DMS53 (cell line): Measurements from ENCODE around the gene FAM216A.
"Not testable (repeated sequence)": the region's sequence is repeated elsewhere in the genome, so short reads cannot be mapped to it uniquely, and the experiment has no call there.

Experiments
- DNase-seq: peaks from one replicate; lab custom pipeline; 2025; lab: John Stamatoyannopoulos, UW

The FAM216A gene, protein sequence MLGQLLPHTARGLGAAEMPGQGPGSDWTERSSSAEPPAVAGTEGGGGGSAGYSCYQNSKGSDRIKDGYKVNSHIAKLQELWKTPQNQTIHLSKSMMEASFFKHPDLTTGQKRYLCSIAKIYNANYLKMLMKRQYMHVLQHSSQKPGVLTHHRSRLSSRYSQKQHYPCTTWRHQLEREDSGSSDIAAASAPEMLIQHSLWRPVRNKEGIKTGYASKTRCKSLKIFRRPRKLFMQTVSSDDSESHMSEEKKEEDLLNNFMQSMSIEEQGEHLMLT

GRCh38 chr12:110468214-110469048, at the start of gene FAM216A, which contains the start of gene GPN3:
Gene FAM216A, plus strand, starts transcription at chr12:110468845. Its CDS starts 31 bp downstream, at chr12:110468876.
Gene GPN3, minus strand, starts transcription at chr12:110468257. Its CDS starts 54 bp downstream, at chr12:110468203.
- DNase-seq = peak; percentile 100

DNA sequence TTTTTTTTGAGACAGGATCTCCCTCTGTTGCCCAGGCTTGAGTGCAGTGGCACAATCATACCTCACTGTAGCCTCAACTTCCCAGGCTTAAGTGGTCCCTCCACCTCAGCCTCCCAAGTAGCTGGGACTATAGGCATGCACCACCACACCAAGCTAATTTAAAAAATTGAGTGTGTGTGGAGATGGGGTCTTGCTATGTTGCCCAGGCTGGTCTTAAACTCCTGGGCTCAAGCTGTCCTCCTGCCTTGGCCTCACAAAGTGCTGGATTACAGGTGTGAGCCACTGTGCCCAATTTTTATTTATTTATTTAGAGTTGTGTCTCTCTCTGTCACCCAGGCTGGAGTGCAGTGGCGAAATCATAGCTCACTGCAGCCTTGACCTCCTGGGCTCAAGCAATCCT, 48.0 kb upstream of the FAM216A start:
- DNase-seq = not testable (repeated sequence)

- DNase-seq = no peak
Measured at GRCh38 chr12:110421159-110421661, 47.4 kb upstream of the FAM216A start.

DNA sequence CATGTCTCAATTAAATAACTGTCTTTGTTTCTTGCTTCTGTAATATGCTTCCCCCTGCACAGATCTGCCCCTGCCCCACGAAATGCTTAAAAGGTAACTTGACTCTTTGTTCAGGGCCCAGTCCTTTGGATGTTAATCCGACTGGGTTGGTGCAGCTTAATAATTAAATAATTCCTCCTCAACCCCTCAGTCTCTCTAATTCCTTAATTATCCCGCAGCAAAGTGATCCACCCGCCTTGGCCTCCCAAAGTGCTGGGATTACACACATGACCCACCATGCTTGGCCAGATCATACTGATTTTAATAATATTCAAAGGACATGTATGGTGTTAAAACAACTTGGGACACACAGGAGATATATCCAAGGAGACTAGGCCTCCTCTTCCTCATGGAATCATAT, 46.9 kb upstream of the FAM216A start:
- DNase-seq = no peak

DNA sequence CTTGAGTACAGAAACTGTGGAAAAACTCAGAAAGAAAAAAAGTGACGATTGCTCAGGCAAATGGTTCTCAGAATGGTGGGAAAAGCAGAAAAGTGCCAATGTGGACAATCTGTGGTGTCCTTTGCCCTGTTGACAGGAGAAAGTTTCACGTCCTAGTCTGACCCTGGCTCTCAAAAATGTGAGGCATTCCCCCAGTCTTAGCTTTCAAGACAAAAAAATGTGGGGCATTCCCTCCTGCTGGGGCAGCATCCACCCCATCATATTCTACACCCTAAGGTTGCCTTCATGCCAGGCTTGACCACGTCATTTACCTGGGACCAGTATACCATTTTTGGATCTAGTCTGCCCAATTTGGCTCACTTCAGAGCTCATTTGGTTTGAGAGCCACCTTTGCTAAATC, 44.4 kb upstream of the FAM216A start:
- DNase-seq = no peak

DNA sequence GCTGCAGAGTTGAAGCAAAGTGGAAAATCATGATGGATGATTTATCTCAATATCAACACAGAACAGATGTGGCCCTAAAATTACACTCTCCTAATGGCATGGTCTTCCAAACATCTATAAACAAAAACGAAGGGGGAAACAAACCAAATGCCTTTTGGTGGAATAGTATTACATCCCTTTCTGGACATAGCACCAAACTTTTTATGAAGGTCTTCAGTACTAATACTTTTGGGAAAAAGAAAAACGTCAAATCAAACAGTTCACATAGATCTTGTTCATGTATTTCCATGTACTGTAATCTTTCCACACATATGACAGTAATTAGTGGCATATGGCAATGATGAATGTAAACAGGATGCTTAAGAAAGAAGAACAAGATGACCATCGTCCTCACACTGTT, 42.2 kb upstream of the FAM216A start:
- DNase-seq = no peak

GRCh38 chr12:110429676-110430075, 39.0 kb upstream of the FAM216A start:
- DNase-seq = not testable (repeated sequence)

- no peak for DNase-seq
Measured at GRCh38 chr12:110431957-110432587, 36.6 kb upstream of the FAM216A start.

DNA sequence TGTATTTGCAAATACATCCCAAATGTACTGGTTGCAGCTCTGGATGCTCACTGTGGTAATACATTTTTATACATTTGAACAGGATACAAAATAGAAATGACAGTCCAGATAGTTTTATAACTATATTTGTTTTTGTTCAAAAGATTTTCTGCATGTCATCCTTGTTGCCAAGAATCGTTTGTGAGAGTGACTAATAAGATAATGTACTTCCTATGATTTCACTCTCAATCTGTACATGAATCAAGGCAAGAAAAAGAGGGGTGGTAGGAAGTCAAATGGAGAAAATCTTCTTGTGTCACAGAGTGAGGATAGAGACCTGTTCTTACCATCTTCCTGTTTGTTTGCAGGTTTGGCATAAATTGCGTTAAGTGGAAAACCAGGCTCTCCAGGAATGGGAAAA, 32.4 kb upstream of the FAM216A start:
- DNase-seq = no peak

DNA sequence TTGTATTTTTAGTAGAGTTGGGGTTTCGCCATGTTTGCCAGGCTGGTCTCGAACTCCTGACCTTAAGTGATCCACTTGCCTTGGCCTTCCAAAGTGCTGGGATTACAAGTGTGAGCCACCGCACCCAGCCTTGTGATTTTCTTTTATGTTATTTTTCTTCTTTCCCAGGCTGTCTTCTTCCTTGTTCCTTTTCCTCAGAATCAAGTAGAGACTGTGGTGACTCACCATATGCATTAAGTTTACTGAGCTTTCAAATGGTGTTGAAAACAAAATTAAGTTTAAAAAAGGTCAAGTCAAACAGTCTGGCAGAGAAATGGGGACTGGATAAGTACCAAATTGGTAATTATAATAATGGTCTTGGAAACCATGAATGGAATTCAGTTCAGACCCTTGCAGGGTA, 24.2 kb upstream of the FAM216A start:
- DNase-seq = no peak

DNA sequence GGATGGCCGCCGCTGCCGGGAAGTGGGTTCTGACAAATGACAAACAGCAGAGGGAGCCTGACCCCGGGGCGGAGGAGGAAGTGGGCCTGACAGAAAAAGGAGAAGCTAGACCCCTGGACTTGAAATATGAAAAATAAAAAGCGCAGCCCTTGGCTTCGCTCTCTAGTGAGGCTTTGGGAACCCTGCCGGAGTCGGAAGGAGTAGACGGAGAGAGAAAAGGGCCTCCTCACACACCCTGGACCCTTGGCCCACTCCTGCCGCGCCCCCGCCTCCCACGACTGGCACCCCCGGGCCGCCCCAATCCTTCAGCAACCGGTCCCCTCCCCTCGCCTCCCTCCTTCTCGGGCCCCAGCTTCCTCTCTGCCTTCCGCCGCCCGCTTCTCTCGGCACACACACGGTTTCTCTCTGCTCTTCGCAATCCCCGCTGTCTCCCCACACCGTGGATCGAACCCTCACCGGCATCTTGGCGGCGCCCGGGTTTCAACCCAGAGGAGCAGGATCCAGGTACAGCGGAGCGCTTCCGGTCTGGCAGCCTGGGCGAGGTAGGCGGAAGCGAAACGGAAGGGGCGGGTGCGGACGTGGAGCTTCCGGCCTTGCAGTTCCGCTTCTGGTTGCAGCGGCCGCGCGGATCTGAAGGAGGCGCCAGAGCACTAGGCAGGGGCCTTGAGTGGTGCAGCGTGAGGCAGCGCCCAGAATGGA, 18.7 kb upstream of the FAM216A start, which contains the start of gene ARPC3:
ARPC3 (minus strand) TSS at position 539 of the 699 bp plus-strand sequence; CDS start at position 462, 77 bp downstream.
- peak; percentile 99 for DNase-seq

GRCh38 chr12:110451263-110451662, 17.4 kb upstream of the FAM216A start:
- DNase-seq = no peak

DNA sequence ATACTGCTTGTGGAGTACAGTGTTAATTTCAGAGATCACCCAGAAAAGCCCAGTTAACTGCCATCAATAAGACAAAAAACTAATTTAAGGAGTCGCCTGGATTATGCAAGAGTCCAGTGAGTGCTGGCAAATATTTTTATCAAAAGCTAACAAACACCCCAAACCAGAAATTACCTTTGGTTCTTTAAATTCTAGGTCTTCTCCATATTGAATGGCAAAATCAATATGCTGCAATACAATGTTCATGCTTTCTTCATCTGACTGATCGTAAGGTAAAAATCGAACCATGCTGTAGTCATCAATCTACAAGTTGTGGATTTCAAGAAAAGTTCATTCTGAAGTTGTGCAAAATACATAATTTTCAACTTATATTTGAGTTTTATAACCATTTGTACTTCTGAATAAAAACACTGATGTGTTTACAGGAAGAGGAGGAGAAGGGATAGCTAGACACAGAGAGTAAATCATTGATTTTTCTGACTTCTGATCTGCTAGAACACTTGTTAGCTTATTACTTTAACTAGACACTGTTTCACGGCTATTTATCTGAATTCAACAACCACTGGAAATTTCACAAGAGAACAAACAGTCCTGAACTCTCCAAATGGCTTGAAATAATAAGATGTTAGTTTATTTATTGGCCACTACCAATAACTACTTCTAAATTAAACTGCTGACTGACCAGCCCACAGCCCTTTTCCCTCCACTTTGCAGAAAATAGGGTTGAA, 14.9 kb upstream of the FAM216A start:
- no peak for DNase-seq

DNA sequence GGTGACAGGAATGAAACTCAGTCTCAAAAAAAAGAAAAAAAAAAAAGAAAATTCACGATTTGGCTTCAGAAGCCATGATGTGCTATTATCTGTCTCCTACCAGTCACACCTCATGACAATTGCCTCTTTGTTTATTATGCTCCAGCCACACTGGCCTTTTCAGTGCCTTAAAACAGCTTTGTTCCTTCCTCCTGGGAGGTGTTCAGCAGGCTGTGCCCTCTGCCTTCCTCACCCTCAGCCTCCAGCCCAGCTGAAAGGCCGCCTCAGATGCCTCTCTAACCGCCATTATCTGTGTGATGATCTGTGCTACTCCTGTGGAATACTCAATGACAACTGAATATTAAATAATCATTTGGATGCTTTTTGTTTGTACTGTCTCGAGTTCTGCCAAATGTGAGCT, 9.9 kb upstream of the FAM216A start:
- DNase-seq = no peak

GRCh38 chr12:110461189-110461588, 7.5 kb upstream of the FAM216A start:
- DNase-seq = not testable (repeated sequence)

- DNase-seq = no peak
Measured at GRCh38 chr12:110465024-110465423, 3.6 kb upstream of the FAM216A start.

DNA sequence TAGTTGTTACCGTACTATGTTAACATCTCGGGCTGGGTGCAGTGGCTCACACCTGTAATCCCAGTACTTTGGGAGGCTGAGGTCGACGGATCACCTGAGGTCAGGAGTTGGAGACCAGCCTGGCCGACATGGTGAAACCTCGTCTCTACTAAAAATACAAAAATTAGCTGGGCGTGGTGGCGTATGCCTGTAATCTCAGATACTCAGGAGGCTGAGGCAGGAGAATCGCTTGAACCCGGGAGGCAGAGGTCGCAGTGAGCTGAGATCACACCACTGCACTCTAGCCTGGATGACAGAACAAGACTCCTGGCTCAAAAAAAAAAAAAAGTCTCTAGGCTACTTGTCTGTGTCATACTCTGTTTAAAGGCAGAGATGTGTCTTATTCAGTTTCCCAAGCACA, 2.9 kb upstream of the FAM216A start:
- not testable (repeated sequence) for DNase-seq

- no peak for DNase-seq
Measured at GRCh38 chr12:110466791-110467190, 1.9 kb upstream of the FAM216A start.

DNA sequence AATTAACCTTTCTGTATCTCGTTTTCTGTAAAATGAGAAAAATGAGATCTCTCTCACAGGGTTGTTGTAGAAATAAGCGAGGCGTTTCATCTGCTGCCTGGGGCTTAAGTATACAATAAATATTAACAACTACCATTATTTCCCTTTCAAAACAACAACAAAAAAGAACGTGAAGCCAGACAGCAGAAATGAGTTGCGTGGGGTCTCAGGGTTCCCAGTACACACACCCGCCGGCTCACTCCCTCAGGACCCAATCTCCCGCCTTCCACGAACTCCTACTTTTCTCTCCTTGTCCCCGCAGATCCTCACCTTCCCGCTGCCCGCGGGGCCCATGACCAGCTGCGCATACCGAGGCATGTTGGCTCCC, 815 bp upstream of the FAM216A start:
- no peak for DNase-seq

DNA sequence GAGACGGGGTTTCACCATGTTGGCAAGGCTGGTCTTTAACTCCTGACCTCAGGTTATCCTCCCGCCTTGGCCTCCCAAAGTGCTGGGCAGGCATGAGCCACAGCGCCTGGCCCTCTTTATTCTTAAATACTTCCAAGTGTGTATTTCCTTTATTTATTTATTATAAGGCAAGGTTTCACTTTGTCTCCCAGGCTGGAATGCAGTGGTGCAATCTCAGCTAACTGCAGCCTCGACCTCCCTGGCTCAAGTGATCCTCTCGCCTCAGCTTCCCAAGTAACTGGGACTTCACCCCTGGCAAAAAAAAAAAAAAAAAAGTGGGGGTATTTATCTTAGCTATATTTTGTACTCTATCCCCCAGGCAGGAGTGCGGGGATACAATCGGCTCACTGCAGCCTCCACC, 6.8 kb downstream of the FAM216A start:
- no peak for DNase-seq
